ENCODE measurements around the gene NMNAT2. TPM values are rescaled to one million over a fixed set of nuclear protein-coding genes. Genes with fewer than 3 reads are reported as not detected.
A peak's percentile ranks its signal among the peaks of the same experiment; 100 is the strongest.

NMNAT2 gene
- total and polyA plus RNA-seq, 2 of the 4 experiments (the other 2 are of a cell fraction), result 0.36 to 2.4 TPM

GRCh38 chr1:183236158-183236725 lies 181.9 kb downstream of the NMNAT2 start:
- Histone ChIP-seq H2BK15ac (ENCODE audit: low read depth, low read length) (peak overlapping the region; percentile 69; the same call in 1 of the 3 replicates), H3K14ac (replicated peaks; ENCODE audit: low read depth, low read length) (no peak overlapping the region), H3K4ac (ENCODE audit: low read depth, low read length) (no peak overlapping the region), H3K4me1 (ENCODE audit: control insufficient read depth, insufficient read depth, low read length) (peaks cover 13% of the 10 kb centered on the region), H2AK9ac (replicated peaks; ENCODE audit: low read depth, low read length, poor library complexity) (no peak overlapping the region), H3K23ac (ENCODE audit: low read depth, low read length) (no peak overlapping the region), H3K27me3 (ENCODE audit: control insufficient read depth, insufficient read depth, low read length) (no peaks in the 10 kb centered on the region), H2BK5ac (ENCODE audit: low read depth, low read length, poor library complexity, severe bottlenecking) (no peak overlapping the region), H2BK120ac (ENCODE audit: low read depth, low read length) (peak overlapping the region; percentile 33; the same call in 1 of the 2 replicates), H3K4me2 (ENCODE audit: low read depth, low read length) (no peak overlapping the region), H3K4me3 (ENCODE audit: insufficient read depth, low read depth, low read length) (no peak overlapping the region), H4K8ac (ENCODE audit: low read depth in 2 of 2, low read length in 2 of 2) (no peak overlapping the region), H2AFZ (replicated peaks; ENCODE audit: low read length, poor library complexity) (no peak overlapping the region), H3K9ac (ENCODE audit: low read depth, low read length) (no peak overlapping the region), H4K91ac (ENCODE audit: insufficient read depth, low read depth, low read length) (no peak overlapping the region), H4K20me1 (ENCODE audit: insufficient read depth, low read length) (no peaks in the 10 kb centered on the region), H3K9me1 (ENCODE audit: insufficient read depth, low read length) (peaks cover 13% of the 10 kb centered on the region), H2BK20ac (ENCODE audit: low read depth, low read length) (peak overlapping the region; percentile 67; the same call in 1 of the 2 replicates), H3K9me3 (ENCODE audit: control insufficient read depth, insufficient read depth, low read length) (no peaks in the 10 kb centered on the region), H3K18ac (ENCODE audit: low read depth, low read length) (no peak overlapping the region), H3K36me3 (ENCODE audit: control insufficient read depth, insufficient read depth, low read length) (no peaks in the 10 kb centered on the region), H3K56ac (ENCODE audit: extremely low read depth, insufficient read depth, low read length) (no peak overlapping the region), H3K79me1 (ENCODE audit: low read depth in 1 of 2, low read length in 2 of 2) (no peaks in the 10 kb centered on the region; a peak in 1 of 4 replicates), H3K27ac (ENCODE audit: insufficient read depth, low read length) (no peak overlapping the region), H2AK5ac (ENCODE audit: low read depth, low read length) (peak overlapping the region; percentile 36), H4K5ac (ENCODE audit: low read depth, low read length) (no peak overlapping the region)
- dilution Hi-C loops (cut with HindIII; ENCODE audit: low sequenced_read_pairs, unreplicated experiment) (no loop called here), in situ Hi-C loops (cut with MboI; ENCODE audit: low sequenced_read_pairs) (loop anchor here (10.0 to 25.0 kb wide), 2 partner anchors 211 to 274 kb away; partner anchors contain the start of genes LAMC1 and SHCBP1L), intact Hi-C loops (cut with micrococcal nuclease) (loop anchor here (5.0 kb wide), 1 partner anchor 94 kb away; no protein-coding TSS in a partner anchor)
- ChIA-PET POLR2A (ENCODE audit: unreplicated experiment) (no interaction called here), CTCF (interaction anchor here (0.6 kb wide), 1 partner anchor 25 kb away, joined by 3 read pairs; no protein-coding TSS in a partner anchor)
- no CpG with 5 or more reads among the region's 6 CpGs for WGBS, 2 experiments (ENCODE audit: extremely low coverage in 2 of 2, insufficient read length in 1 of 2)
- DNase-seq, result no peak
- BruUV-seq (replicated peaks), result no TSS peak
- ATAC-seq (ENCODE audit: low read depth), result no peak
- TF ChIP-seq BHLHE40 (IDR thresholded peaks at IDR 0.05; ENCODE audit: low read depth, low read length), result no peak
- TF ChIP-seq MAZ (IDR thresholded peaks at IDR 0.05; ENCODE audit: borderline replicate concordance, low read depth, low read length), result no peak

Data from IMR-90 (cell line).